AG04450 (cell line): ENCODE data around the gene CABLES2. TPM values are rescaled to one million over a fixed set of nuclear protein-coding genes. Genes with fewer than 3 reads are reported as not detected.

Experiments
- CTCF ChIA-PET: fragments of 300-600, 350-600 bp; formaldehyde crosslinking; extraction: SDS; loops from one replicate; lab custom pipeline; 2022; ENCODE audit warnings: antibody characterized with exemption, inconsistent platforms; lab: Charles Lee
- POLR2A ChIA-PET: fragments of 350-600 bp; formaldehyde crosslinking; extraction: SDS; loops from one replicate; lab custom pipeline; 2021; ENCODE audit warnings: antibody characterized with exemption, inconsistent platforms; lab: Yijun Ruan, JAX
- DNase-seq: peaks from one replicate; pipeline ENCODE4 v3.0.0-alpha.2; 2011; ENCODE audit warnings: low read depth, low spot score
- H3K27ac ChIP-seq: one replicate; pipeline ENCODE4 v1.5.1; 2012; ENCODE audit warnings: low read depth, low read length, control low read depth
- H3K27me3 ChIP-seq: one replicate; pipeline ENCODE4 v1.6.0; 2012; ENCODE audit warnings: low read length; ENCODE audit not compliant: control insufficient read depth, insufficient read depth
- H3K4me3 ChIP-seq: 2 replicates; pipeline ENCODE4 v1.5.1; 2011; ENCODE audit warnings: mild to moderate bottlenecking, low read depth, low read length, control low read depth
- H3K9me3 ChIP-seq: 2 replicates; pipeline ENCODE4 v1.5.1; 2012; ENCODE audit warnings: low read length; ENCODE audit not compliant: control insufficient read depth, insufficient read depth
- polyA plus RNA-seq: library from polyadenylated mRNA; depleted of rRNA; stranded (reverse); fragments of >200 nt; gene quantifications from 2 replicates; pipeline ENCODE4 v1.2.3, GENCODE V29; 2011
- TF ChIP-seq, protein P1 (sequence below): IDR thresholded peaks from 2 replicates; pipeline ENCODE4 v1.5.1; 2011; ENCODE audit warnings: low read depth, low read length, control low read depth, inconsistent platforms

The CABLES2 gene
- polyA plus RNA-seq, 1 experiment, result 3.8 TPM

DNA sequence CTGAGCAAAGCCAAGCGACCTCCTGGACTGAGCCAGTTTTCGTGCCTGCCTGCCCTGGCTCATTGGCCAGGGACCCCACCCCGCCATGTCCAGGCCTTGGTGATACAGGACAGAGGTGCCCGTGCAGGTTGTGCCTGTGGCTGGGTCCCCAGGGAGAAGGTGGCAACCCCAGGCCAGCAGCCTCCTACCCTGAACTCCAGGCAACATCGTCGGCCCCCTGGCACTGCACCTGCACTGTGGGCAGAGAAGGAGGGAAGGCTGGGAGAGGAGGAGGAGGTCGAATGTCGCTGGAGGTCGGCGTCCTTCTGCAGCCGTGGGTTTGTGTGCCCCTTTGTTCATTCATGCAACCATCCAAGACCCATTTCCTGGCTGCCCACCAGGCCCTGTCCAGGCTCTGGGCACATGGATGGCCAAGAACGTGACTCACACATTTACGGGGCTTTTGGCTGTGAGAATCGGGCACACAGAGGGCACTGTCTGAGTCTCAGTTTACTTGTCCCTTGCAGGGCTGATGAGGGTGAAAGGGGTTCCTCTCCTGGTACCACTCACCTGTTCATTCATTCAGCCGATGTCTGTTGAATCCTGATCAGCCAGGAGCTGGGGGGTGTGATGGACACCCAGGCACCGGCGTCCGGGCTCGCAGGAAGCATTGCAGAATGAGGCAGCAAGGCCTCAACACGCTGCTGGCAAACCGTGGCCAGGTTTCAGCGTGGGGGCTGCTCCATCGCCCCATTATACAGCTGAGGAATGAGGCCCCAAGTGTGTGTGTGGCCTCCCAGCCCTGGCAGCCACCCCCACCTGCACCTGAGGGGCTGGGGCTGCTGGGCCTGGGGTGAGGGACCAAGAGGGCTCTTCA is 22.6 kb upstream of the CABLES2 start:
- Histone ChIP-seq H3K9me3 (peaks cover 3% of the 10 kb centered on the region; the same call in 1 of the 2 replicates), H3K4me3 (no peak overlapping the region), H3K27ac (no peak overlapping the region), H3K27me3 (peaks cover 30% of the 10 kb centered on the region)
- ChIA-PET CTCF (interaction anchor here (0.6 kb wide), 1 partner anchor 362 kb away, joined by 3 read pairs; no protein-coding TSS in a partner anchor), POLR2A (no interaction called here)
- TF ChIP-seq, protein P1, sequence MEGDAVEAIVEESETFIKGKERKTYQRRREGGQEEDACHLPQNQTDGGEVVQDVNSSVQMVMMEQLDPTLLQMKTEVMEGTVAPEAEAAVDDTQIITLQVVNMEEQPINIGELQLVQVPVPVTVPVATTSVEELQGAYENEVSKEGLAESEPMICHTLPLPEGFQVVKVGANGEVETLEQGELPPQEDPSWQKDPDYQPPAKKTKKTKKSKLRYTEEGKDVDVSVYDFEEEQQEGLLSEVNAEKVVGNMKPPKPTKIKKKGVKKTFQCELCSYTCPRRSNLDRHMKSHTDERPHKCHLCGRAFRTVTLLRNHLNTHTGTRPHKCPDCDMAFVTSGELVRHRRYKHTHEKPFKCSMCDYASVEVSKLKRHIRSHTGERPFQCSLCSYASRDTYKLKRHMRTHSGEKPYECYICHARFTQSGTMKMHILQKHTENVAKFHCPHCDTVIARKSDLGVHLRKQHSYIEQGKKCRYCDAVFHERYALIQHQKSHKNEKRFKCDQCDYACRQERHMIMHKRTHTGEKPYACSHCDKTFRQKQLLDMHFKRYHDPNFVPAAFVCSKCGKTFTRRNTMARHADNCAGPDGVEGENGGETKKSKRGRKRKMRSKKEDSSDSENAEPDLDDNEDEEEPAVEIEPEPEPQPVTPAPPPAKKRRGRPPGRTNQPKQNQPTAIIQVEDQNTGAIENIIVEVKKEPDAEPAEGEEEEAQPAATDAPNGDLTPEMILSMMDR, result no peak
- DNase-seq, result no peak

DNA sequence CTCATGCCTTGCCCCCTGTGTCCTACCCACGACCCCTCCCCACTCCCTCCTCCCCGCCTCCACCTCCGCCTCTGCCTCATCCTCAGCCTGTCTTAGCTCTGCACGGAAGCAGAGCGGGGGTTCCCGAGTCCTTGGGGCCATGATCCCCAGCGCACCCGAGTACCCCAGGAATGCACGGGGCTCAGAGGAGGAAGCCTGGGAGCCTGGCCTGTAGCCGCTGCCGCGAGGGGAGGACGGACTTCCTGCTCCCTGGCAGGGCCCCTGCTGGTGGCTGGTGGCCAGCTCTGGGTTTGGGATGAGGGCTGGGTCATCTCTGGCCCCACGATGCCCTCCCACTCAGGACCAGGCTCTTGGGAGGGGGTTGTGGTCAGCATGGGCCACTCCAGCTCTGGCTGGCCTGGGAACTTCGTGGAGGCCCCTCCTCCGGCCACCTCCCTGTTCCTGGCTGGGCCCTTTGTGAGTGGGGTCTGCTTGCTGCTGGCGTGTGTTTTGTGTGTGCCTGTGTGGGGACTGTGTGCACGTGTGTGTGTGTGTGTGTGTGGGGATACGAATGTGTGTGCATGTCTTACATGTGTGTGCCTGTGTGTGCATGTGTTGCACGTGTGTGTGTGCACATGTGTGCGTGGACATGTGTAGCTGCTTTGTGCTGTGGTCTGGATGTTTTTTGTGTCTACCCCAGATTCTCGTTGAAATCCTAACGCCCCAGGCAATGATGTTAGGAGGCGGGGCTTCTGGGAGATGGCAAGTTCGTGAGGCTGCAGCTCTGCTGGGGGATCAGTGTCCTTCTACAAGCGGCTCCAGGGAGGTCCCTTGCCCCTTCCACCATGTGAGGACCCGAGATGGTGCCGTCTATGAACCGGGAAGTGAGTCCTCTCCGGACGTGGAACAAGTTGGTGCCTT is 21.6 kb upstream of the CABLES2 start:
- no peak overlapping the region for H3K4me3 ChIP-seq
- CTCF ChIA-PET, result interaction anchor here (0.6 kb wide), 1 partner anchor 363 kb away, joined by 3 read pairs; no protein-coding TSS in a partner anchor

DNA sequence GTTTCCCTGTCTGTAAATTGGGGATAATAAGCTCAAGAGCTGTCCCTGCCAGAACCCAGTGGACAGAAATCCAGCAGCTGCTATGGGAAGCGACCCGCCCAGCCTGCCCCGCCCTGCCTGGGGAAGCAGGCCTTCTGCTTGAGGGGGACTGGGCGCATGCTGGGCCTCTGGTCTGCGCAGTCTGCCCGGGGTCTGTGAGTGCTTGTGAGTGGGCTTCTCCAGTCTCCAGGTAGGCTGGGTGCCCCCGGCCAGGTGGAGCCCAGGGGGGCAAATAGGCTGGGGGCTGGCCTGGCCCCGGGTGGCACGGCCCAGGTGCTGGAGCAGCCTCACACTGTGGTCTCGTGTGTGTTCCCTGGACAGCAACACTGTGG is 20.9 kb upstream of the CABLES2 start:
- Histone ChIP-seq H3K9me3 (peaks cover 3% of the 10 kb centered on the region; the same call in 1 of the 2 replicates), H3K27me3 (peaks cover 16% of the 10 kb centered on the region), H3K4me3 (no peak overlapping the region), H3K27ac (no peak overlapping the region)
- TF ChIP-seq, protein P1, result no peak
- ChIA-PET POLR2A (no interaction called here), CTCF (no interaction called here)
- DNase-seq, result no peak

More for the DNA sequence above, 21.6 kb upstream of the CABLES2 start:
- Histone ChIP-seq H3K27ac (no peak overlapping the region), H3K9me3 (peaks cover 3% of the 10 kb centered on the region; the same call in 1 of the 2 replicates), H3K27me3 (peaks cover 21% of the 10 kb centered on the region)
- TF ChIP-seq, protein P1, result no peak
- POLR2A ChIA-PET, result no interaction called here
- DNase-seq, result no peak

DNA sequence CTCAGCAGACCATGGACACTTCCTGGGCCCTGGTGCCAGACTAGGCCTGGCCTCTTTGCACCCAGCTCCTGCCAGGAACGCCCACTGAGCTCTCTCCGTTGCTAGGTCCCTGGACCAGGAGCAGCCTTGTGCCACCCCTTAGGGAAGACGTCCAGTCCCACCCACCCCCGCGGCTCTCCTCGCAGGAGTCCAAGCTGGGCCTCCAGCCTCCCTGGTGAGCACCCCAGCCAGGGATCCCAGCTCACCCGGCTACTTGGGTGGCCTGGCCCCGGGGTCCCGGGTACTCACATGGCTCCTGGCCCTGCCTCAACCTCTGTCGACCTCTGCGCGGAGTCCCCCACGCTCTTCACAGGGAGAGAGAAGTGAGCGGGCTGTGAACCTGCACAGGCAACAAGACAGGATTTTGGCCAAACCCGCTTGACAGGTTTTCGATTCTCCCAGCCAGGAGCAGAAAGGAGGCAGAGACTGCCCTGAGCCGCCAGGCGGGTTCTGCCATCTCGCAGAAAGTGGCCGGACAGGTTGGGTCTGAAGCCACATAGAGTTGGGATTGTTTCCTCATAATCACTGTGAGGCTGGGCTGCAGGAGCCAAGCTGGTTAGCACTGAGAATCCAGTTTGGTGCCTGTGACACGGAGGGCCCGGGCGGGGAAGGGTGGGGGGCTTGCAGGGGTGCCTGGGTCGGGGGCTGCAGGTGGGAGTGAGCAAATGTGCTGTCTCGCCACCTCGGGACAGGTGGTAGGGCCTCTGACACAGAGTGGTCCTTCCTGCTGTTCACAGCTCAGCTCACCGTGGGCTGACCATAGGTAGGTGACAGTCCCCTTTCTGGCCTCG is 20.3 kb upstream of the CABLES2 start, which contains the start of gene RBBP8NL:
Gene RBBP8NL, minus strand, starts transcription at position 368 of the 830 bp plus-strand sequence. CDS start 7,892 bp downstream, outside the sequence.
- Histone ChIP-seq H3K27ac (no peak within 1 kb of the TSS), H3K27me3 (peaks cover 11% of the 10 kb centered on the region), H3K4me3 (no peak within 1 kb of the TSS), H3K9me3 (peaks cover 3% of the 10 kb centered on the region; the same call in 1 of the 2 replicates)
- TF ChIP-seq, protein P1, result no peak
- ChIA-PET POLR2A (no interaction called here), CTCF (no interaction called here)
- no peak for DNase-seq
